HG03280 (cell line): ENCODE results near the gene DAO.
A peak's percentile ranks its signal among the peaks of the same experiment; 100 is the strongest.
"Not testable (repeated sequence)": the region's sequence is repeated elsewhere in the genome, so short reads cannot be mapped to it uniquely, and the experiment has no call there.

Experiments
- ATAC-seq: cut with Tn5 transposase; IDR thresholded peaks from one replicate; pipeline ENCODE4 v1.9.1; 2021; ENCODE audit warnings: mild to moderate bottlenecking, moderate library complexity; ENCODE audit not compliant: unreplicated experiment

DAO gene

GRCh38 chr12:108849660-108850059 lies 30.2 kb upstream of the DAO start:
- no peak for ATAC-seq

- no peak for ATAC-seq
These were observed 28.9 kb upstream of the DAO start for GRCh38 chr12:108850854-108851573.

GRCh38 chr12:108852674-108853309 lies 27.1 kb upstream of the DAO start:
- ATAC-seq, result no peak

- no peak for ATAC-seq
These were observed 26.5 kb upstream of the DAO start for GRCh38 chr12:108853426-108853825.

- ATAC-seq, result no peak
These were observed 25.9 kb upstream of the DAO start for GRCh38 chr12:108853981-108854446.

GRCh38 chr12:108854451-108855283 lies 25.2 kb upstream of the DAO start:
- ATAC-seq, result no peak

GRCh38 chr12:108855284-108856169 lies 24.4 kb upstream of the DAO start:
- ATAC-seq, result no peak

- ATAC-seq, result no peak
These were observed 23.8 kb upstream of the DAO start for GRCh38 chr12:108856170-108856427.

- peak; percentile 26 for ATAC-seq
These were observed 23.3 kb upstream of the DAO start for GRCh38 chr12:108856428-108857157.

- no peak for ATAC-seq
These were observed 22.8 kb upstream of the DAO start for GRCh38 chr12:108857158-108857407.

GRCh38 chr12:108858311-108859074 lies 21.4 kb upstream of the DAO start:
- ATAC-seq, result no peak

GRCh38 chr12:108859141-108859922 lies 20.6 kb upstream of the DAO start:
- ATAC-seq, result not testable (repeated sequence)

- no peak for ATAC-seq
These were observed 20.0 kb upstream of the DAO start for GRCh38 chr12:108859923-108860291.

- ATAC-seq, result no peak
These were observed 19.4 kb upstream of the DAO start for GRCh38 chr12:108860443-108860842.

GRCh38 chr12:108861878-108862587 lies 17.9 kb upstream of the DAO start:
- ATAC-seq, result no peak

- ATAC-seq, result no peak
These were observed 17.3 kb upstream of the DAO start for GRCh38 chr12:108862588-108862959.

GRCh38 chr12:108865169-108865568 lies 14.7 kb upstream of the DAO start:
- ATAC-seq, result no peak

GRCh38 chr12:108866083-108866482 lies 13.8 kb upstream of the DAO start:
- not testable (repeated sequence) for ATAC-seq

GRCh38 chr12:108868781-108869180 lies 11.1 kb upstream of the DAO start:
- no peak for ATAC-seq
